ENCODE measurements around the gene DNM2.
"Not testable (repeated sequence)": the region's sequence is repeated elsewhere in the genome, so short reads cannot be mapped to it uniquely, and the experiment has no call there.

Gene DNM2

GRCh38 chr19:10869872-10870311 is 152.0 kb downstream of the DNM2 start:
- not testable (repeated sequence) for H3K27ac ChIP-seq (ENCODE audit: extremely low read depth, low read depth, low read length); H3K4me1 ChIP-seq (ENCODE audit: control insufficient read depth, insufficient read depth, low read length); H3K9me3 ChIP-seq (ENCODE audit: control insufficient read depth, insufficient read depth, low read depth, low read length); H3K4me3 ChIP-seq (ENCODE audit: low read depth, low read length)
- TF ChIP-seq ZNF121 (tag by site-specific recombination; IDR thresholded peaks at IDR 0.05): peak; percentile 77
- H3K36me3 ChIP-seq (ENCODE audit: control insufficient read depth in 2 of 2, insufficient read depth in 1 of 2, low read length in 2 of 2): peaks cover 5 to 12% of the 10 kb centered on the region in 2 experiments; a peak in 2 of 3 replicates
- ChIA-PET CTCF (interaction anchor here (1.2 to 3.1 kb wide), 3 partner anchors 11 to 152 kb away, joined by 3 to 15 read pairs (median 9); partner anchors contain the start of gene DNM2), POLR2A (interaction anchor here (1.9 kb wide), 1 partner anchor 34 kb away, joined by 10 read pairs; the partner anchor contains the start of gene TMED1)

GRCh38 chr19:10870501-10870954 is 152.6 kb downstream of the DNM2 start:
- H3K27ac ChIP-seq (ENCODE audit: extremely low read depth, low read depth, low read length): peak overlapping the region; percentile 38; the same call in 1 of the 2 replicates
- ChIA-PET CTCF (interaction anchor here (0.6 to 3.1 kb wide), 13 partner anchors 7 to 327 kb away, joined by 3 to 18 read pairs (median 4); partner anchors contain the start of gene DNM2), POLR2A (interaction anchor here (0.6 to 1.9 kb wide), 2 partner anchors 18 to 35 kb away, joined by 3 to 10 read pairs; partner anchors contain the start of gene TMED1)
- H3K4me1 ChIP-seq (ENCODE audit: control insufficient read depth, insufficient read depth, low read length): no peaks in the 10 kb centered on the region
- H3K4me3 ChIP-seq (ENCODE audit: low read depth, low read length): peak overlapping the region; percentile 40
- no peaks in the 10 kb centered on the region for H3K9me3 ChIP-seq (ENCODE audit: control insufficient read depth, insufficient read depth, low read depth, low read length)
- H3K36me3 ChIP-seq (ENCODE audit: control insufficient read depth in 2 of 2, insufficient read depth in 1 of 2, low read length in 2 of 2): peaks cover 8 to 13% of the 10 kb centered on the region in 2 experiments; a peak in 2 of 3 replicates
- TF ChIP-seq TSHZ1 (tag by site-specific recombination; IDR thresholded peaks at IDR 0.05; ENCODE audit: borderline replicate concordance): peak; percentile 7; the same call in 1 of the 2 replicates
- peak; percentile 41; the same call in 1 of the 2 replicates for TF ChIP-seq ZBTB21 (tag by site-specific recombination; IDR thresholded peaks at IDR 0.05)
- peak; percentile 30; the same call in 1 of the 2 replicates for TF ChIP-seq ZIC2 (tag by site-specific recombination; IDR thresholded peaks at IDR 0.05)
- 0 out of 2 replicates have a peak, but pooled peaks have one; percentile 9 for TF ChIP-seq ZSCAN23 (tag by site-specific recombination; IDR thresholded peaks at IDR 0.05)
- no peak for TF ChIP-seq TCF7L2 (IDR thresholded peaks at IDR 0.05; ENCODE audit: borderline replicate concordance, low read depth, low read length)
- TF ChIP-seq PRDM10 (tag by site-specific recombination; IDR thresholded peaks at IDR 0.05): peak; percentile 70
- peak; percentile 93 for TF ChIP-seq ZNF335 (tag by site-specific recombination; conservative IDR thresholded peaks at IDR 0.05)
- 0 out of 2 replicates have a peak, but pooled peaks have one; percentile 15 for TF ChIP-seq ZNF398 (tag by site-specific recombination; IDR thresholded peaks at IDR 0.05)
- peak; percentile 90 for TF ChIP-seq ZNF362 (tag by site-specific recombination; IDR thresholded peaks at IDR 0.05)
- peak; percentile 89 for TF ChIP-seq ZBTB17 (tag by site-specific recombination; IDR thresholded peaks at IDR 0.05)
- peak; percentile 86 for TF ChIP-seq ZFHX2 (tag by site-specific recombination; conservative IDR thresholded peaks at IDR 0.05)
- TF ChIP-seq ZNF514 (tag by site-specific recombination; IDR thresholded peaks at IDR 0.05): no peak
- TF ChIP-seq ZNF311 (tag by site-specific recombination; IDR thresholded peaks at IDR 0.05; ENCODE audit: borderline replicate concordance): no peak
- TF ChIP-seq REST (tag by site-specific recombination; IDR thresholded peaks at IDR 0.05): no peak
- 0 out of 2 replicates have a peak, but pooled peaks have one; percentile 13 for TF ChIP-seq ATF2 (tag by site-specific recombination; IDR thresholded peaks at IDR 0.05; ENCODE audit: low read depth)
- peak; percentile 55; the same call in 1 of the 2 replicates for TF ChIP-seq ZXDB (tag by site-specific recombination; IDR thresholded peaks at IDR 0.05)
